Brain microvascular endothelial cell (primary cell): Measurements from ENCODE around the gene ATP23.

ENCODE experiments used
- DNase-seq: peaks from one replicate; pipeline ENCODE4 v3.0.0-alpha.2; 2020
- H3K27ac ChIP-seq: fragments of 250-450 bp; sonication (Bioruptor Pico); 2 replicates; pipeline ENCODE4 v1.5.1; 2020; ENCODE audit warnings: mild to moderate bottlenecking, moderate library complexity
- H3K27me3 ChIP-seq: fragments of 250-450 bp; sonication (Bioruptor Pico); replicated peaks from 2 replicates; pipeline ENCODE4 v1.5.1; 2020; ENCODE audit warnings: mild to moderate bottlenecking
- H3K36me3 ChIP-seq: fragments of 250-450 bp; sonication (Bioruptor Pico); replicated peaks from 2 replicates; pipeline ENCODE4 v1.5.1; 2020; ENCODE audit warnings: mild to moderate bottlenecking
- H3K4me3 ChIP-seq: 2 replicates; pipeline ENCODE4 v1.5.1; 2011; ENCODE audit warnings: low read depth, mild to moderate bottlenecking, control low read depth, low read length, moderate library complexity
- in situ Hi-C: cut with HindIII; loops from 2 replicates; pipeline ENCODE4 v1.10.0; 2017; ENCODE audit warnings: low sequenced_read_pairs, low pct_ligation_motif_present
- TF ChIP-seq, protein P1 (sequence below): IDR thresholded peaks from 2 replicates; pipeline ENCODE4 v1.5.1; 2011; ENCODE audit warnings: low read depth, mild to moderate bottlenecking, moderate library complexity, low read length, control low read depth, inconsistent platforms; ENCODE audit errors: missing control alignments

ATP23 gene

DNA sequence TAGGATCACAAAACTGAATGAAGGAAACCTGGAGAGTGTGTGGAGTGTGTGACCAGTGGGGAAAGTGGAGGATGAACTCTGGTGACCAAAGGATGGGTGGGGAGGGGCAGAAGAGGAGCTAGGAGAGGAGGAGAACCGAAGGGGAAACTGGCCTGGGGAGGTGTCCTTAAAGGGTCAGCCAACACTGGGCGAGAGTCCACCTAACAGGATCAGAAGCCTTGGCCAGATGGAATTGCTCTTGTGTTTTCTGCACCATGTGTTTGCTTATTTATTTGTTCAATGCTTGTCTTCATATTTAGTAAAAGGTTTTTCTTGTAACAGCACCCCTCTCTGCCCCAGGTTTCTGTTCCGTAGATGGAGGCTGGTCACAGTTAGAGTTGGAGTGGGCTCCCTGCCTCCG, 34.5 kb upstream of the ATP23 start:
- in situ Hi-C loops: no loop called here
- no peak for DNase-seq

DNA sequence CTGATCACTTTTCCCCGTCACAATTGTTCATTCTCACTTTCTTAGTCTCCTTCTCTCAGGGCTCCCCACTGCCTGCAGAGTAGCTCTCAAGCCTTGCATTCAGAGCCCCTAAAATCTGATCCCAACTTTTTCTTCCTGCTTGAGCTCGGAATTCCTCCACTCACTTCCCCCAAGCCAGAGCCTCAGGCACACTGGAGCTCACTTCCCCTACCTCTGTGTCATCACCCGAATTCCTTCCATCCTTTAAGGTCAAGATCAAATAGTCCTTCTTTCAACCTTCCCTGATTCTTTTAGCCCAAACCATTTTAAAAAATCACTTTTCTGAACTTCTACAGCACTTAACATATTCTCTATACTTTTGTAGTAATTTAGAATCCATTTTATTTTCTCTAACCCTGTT, 34.1 kb upstream of the ATP23 start:
- Histone ChIP-seq H3K27me3 (no peaks in the 10 kb centered on the region), H3K4me3 (no peak overlapping the region), H3K36me3 (no peaks in the 10 kb centered on the region), H3K27ac (no peak overlapping the region)
- TF ChIP-seq, protein P1, sequence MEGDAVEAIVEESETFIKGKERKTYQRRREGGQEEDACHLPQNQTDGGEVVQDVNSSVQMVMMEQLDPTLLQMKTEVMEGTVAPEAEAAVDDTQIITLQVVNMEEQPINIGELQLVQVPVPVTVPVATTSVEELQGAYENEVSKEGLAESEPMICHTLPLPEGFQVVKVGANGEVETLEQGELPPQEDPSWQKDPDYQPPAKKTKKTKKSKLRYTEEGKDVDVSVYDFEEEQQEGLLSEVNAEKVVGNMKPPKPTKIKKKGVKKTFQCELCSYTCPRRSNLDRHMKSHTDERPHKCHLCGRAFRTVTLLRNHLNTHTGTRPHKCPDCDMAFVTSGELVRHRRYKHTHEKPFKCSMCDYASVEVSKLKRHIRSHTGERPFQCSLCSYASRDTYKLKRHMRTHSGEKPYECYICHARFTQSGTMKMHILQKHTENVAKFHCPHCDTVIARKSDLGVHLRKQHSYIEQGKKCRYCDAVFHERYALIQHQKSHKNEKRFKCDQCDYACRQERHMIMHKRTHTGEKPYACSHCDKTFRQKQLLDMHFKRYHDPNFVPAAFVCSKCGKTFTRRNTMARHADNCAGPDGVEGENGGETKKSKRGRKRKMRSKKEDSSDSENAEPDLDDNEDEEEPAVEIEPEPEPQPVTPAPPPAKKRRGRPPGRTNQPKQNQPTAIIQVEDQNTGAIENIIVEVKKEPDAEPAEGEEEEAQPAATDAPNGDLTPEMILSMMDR: no peak
- no peak for DNase-seq
- in situ Hi-C loops: no loop called here

More for the DNA sequence above, 34.5 kb upstream of the ATP23 start:
- H3K4me3 ChIP-seq: no peak overlapping the region
- no peaks in the 10 kb centered on the region for H3K36me3 ChIP-seq
- no peaks in the 10 kb centered on the region for H3K27me3 ChIP-seq
- no peak overlapping the region for H3K27ac ChIP-seq
- TF ChIP-seq, protein P1: no peak

DNA sequence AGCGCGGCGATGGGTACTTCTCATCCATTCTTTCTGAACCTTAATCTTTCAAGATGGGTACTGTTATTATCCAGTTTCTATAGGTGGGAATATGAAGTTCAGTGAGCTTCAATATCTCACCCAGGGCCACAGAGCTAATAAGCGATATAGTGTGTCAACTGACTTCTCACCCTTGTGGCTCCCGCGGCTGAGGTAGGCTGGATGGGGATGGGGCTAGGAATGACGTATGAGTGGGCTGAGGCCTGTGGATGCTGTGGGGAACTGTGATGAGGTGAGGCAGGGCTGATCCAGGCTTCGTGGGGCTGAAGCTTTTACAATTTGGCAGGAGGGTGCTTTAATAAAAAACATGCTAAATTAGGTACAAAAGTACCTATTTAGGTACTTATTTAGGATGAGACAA, 32.9 kb upstream of the ATP23 start:
- no peak for DNase-seq
- no peak overlapping the region for H3K27ac ChIP-seq
- in situ Hi-C loops: no loop called here
- TF ChIP-seq, protein P1: no peak
- H3K4me3 ChIP-seq: no peak overlapping the region
- H3K36me3 ChIP-seq: no peaks in the 10 kb centered on the region
- H3K27me3 ChIP-seq: no peaks in the 10 kb centered on the region

DNA sequence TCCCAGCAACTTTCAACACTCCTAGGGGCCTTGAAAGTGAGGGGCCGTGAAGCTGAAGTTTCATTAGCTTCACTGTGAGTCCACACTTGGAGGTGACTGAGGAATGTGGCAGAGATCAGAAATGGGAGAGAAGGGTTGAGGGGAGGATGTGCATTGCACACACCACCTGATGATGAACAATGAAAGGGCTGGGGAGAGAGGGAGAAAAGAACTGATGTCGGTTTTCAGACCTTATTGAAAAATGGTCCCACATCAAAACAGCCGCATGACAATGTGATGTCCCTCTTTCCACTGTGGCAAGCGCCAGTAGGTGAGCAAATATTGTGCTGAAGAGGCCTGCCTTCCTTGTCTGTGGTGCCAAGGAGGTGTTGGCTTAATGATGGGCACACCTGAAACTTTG, 32.3 kb upstream of the ATP23 start:
- no peaks in the 10 kb centered on the region for H3K36me3 ChIP-seq
- no peak overlapping the region for H3K4me3 ChIP-seq
- H3K27me3 ChIP-seq: no peaks in the 10 kb centered on the region
- no peak for DNase-seq
- TF ChIP-seq, protein P1: no peak
- in situ Hi-C loops: no loop called here
- H3K27ac ChIP-seq: no peak overlapping the region

DNA sequence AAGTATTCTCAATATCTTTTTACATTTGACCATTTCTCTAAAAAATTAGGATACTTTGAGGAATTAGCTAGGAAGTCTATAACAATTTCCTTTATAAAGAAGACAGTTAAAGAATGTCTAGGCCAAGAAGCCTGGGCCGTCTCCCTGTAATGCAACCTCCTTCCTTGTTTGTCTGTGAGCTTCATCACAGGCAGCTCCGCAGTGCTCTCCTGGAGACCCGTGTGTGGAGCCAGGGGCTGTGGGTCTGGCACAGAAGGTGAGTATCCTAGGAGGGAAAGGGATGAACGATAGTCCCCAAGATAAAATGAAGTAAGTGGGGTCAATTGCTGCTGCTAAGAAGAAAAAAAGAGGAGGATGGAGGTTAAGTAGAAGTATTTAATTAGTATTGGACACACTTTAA, 31.8 kb upstream of the ATP23 start:
- H3K4me3 ChIP-seq: no peak overlapping the region
- DNase-seq: no peak
- H3K27me3 ChIP-seq: no peaks in the 10 kb centered on the region
- in situ Hi-C loops: no loop called here
- H3K36me3 ChIP-seq: no peaks in the 10 kb centered on the region
- TF ChIP-seq, protein P1: no peak
- H3K27ac ChIP-seq: no peak overlapping the region

DNA sequence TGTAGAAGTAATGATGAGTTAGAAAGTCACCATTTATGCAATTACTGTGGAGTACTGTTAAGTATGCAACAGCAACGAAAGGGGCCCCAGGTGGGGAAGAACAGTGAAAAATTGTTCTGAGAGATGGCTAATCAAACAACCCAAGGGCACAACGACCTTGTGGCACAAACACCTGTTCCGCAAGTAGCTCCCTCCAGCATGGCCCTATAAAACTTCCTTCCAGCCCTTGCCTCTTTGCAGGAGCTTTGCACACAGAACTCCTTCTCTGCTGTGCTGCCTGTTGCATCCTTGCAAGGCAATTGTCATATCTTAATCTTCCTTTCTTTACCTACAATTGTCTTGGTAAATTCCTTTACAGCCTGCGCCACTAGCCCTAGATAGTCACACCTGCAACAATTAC, 23.2 kb upstream of the ATP23 start:
- H3K27me3 ChIP-seq: peaks cover 6% of the 10 kb centered on the region
- TF ChIP-seq, protein P1: no peak
- H3K27ac ChIP-seq: no peak overlapping the region
- in situ Hi-C loops: no loop called here
- no peak for DNase-seq
- H3K4me3 ChIP-seq: no peak overlapping the region
- no peaks in the 10 kb centered on the region for H3K36me3 ChIP-seq
